Neutrophil (primary cell): Measurements from ENCODE around the gene TAF7L.

Experiments used
- H3K27ac ChIP-seq: fragments of 200-600 bp; sonication (generic); 2 replicates; pipeline ENCODE4 v1.5.1; 2016; ENCODE audit warnings: mild to moderate bottlenecking, moderate library complexity
- H3K27me3 ChIP-seq: fragments of 200-600 bp; sonication (generic); 2 replicates; pipeline ENCODE4 v1.6.0; 2016; ENCODE audit warnings: mild to moderate bottlenecking
- H3K36me3 ChIP-seq: fragments of 200-600 bp; sonication (generic); 2 replicates; pipeline ENCODE4 v1.5.1; 2017
- H3K4me1 ChIP-seq, 2 experiments: fragments of 200-600 bp in 1 of 2; sonication (generic) in 1 of 2; 1 replicate in 1 of 2; 2 replicates in 1 of 2; pipeline versions ENCODE4 v1.5.1 to v1.6.1; 2013 to 2016; ENCODE audit warnings: low read depth in 1 of 2, low read length in 1 of 2, mild to moderate bottlenecking in 1 of 2, moderate library complexity in 1 of 2; ENCODE audit not compliant: control insufficient read depth in 1 of 2, insufficient read depth in 1 of 2
- H3K4me3 ChIP-seq, 2 experiments: fragments of 200-600 bp in 1 of 2; sonication (generic) in 1 of 2; 1 replicate in 1 of 2; 2 replicates in 1 of 2; pipeline ENCODE4 v1.5.1; 2013 to 2016; ENCODE audit warnings: low read depth in 1 of 2, low read length in 1 of 2, mild to moderate bottlenecking in 1 of 2, moderate library complexity in 1 of 2
- H3K9me3 ChIP-seq: fragments of 200-600 bp; sonication (generic); 2 replicates; pipeline ENCODE4 v1.5.1; 2016
- CTCF ChIP-seq: fragments of 200-600 bp; sonication (generic); IDR thresholded peaks from 2 replicates; pipeline ENCODE4 v1.5.1; 2016; ENCODE audit warnings: antibody characterized with exemption

The TAF7L gene

GRCh38 chrX:101219864-101220346 lies 71.2 kb downstream of the TAF7L start:
- Histone ChIP-seq H3K27ac (no peak overlapping the region), H3K9me3 (no peaks in the 10 kb centered on the region), H3K36me3 (no peaks in the 10 kb centered on the region), H3K27me3 (peaks cover 18% of the 10 kb centered on the region), H3K4me3 (no peak overlapping the region), H3K4me1 (no peaks in the 10 kb centered on the region)
- no peak for TF ChIP-seq CTCF

GRCh38 chrX:101219116-101219863 lies 71.8 kb downstream of the TAF7L start, which contains the start of gene DRP2:
DRP2 (plus strand) TSS chrX:101219786; CDS start chrX:101231648, 11,862 bp downstream.
- Histone ChIP-seq H3K4me1 (no peaks in the 10 kb centered on the region), H3K9me3 (no peaks in the 10 kb centered on the region), H3K4me3 (no peak within 1 kb of the TSS), H3K27me3 (peaks cover 18% of the 10 kb centered on the region), H3K27ac (no peak within 1 kb of the TSS), H3K36me3 (no peaks in the 10 kb centered on the region)
- no peak for TF ChIP-seq CTCF
